Measurements from ENCODE around the gene ITLN1. TPM values are rescaled to one million over a fixed set of nuclear protein-coding genes. Genes with fewer than 3 reads are reported as not detected.

ITLN1 gene
- total RNA-seq, 3 donors from 2014 or later, result 103 to 254 (median 221) TPM

- no peak overlapping the region for H3K4me3 ChIP-seq
- H3K36me3 ChIP-seq (ENCODE audit: low read depth), result no peaks in the 10 kb centered on the region
- no peaks in the 10 kb centered on the region for H3K4me1 ChIP-seq (ENCODE audit: low read depth)
- DNase-seq, result no peak
- H3K9me3 ChIP-seq, result no peaks in the 10 kb centered on the region
- intact Hi-C loops (cut with DNase I, micrococcal nuclease), result no loop called here
- no peak for ATAC-seq
- TF ChIP-seq CTCF (IDR thresholded peaks at IDR 0.05), result no peak
Measured at GRCh38 chr1:160863061-160863773, 21.8 kb downstream of the ITLN1 start.

- DNase-seq (peak; percentile 45 to 60 (median 52)), ATAC-seq (peak; percentile 44)
- Histone ChIP-seq H3K36me3 (ENCODE audit: low read depth) (no peaks in the 10 kb centered on the region), H3K9me3 (no peaks in the 10 kb centered on the region), H3K4me3 (no peak within 1 kb of the TSS), H3K4me1 (ENCODE audit: low read depth) (no peaks in the 10 kb centered on the region)
- no peak for TF ChIP-seq CTCF (IDR thresholded peaks at IDR 0.05)
- intact Hi-C loops (cut with DNase I, micrococcal nuclease), result no loop called here
Measured at GRCh38 chr1:160862203-160863060, 22.5 kb downstream of the ITLN1 start, which contains the start of gene CD244. Gene CD244, minus strand, starts transcription at chr1:160862887. Its CDS starts 210 bp downstream, at chr1:160862677.

- ATAC-seq (no peak), DNase-seq (no peak)
- no peaks in the 10 kb centered on the region for H3K4me1 ChIP-seq (ENCODE audit: low read depth)
- no peak overlapping the region for H3K4me3 ChIP-seq
- H3K9me3 ChIP-seq, result no peaks in the 10 kb centered on the region
- H3K36me3 ChIP-seq (ENCODE audit: low read depth), result no peaks in the 10 kb centered on the region
- no peak for TF ChIP-seq CTCF (IDR thresholded peaks at IDR 0.05)
- intact Hi-C loops (cut with DNase I, micrococcal nuclease), result no loop called here
Measured at GRCh38 chr1:160860840-160861505, 24.0 kb downstream of the ITLN1 start.

GRCh38 chr1:160859166-160859565 lies 25.8 kb downstream of the ITLN1 start:
- no peak overlapping the region for H3K4me3 ChIP-seq
- DNase-seq (no peak), ATAC-seq (no peak)
- no peaks in the 10 kb centered on the region for H3K4me1 ChIP-seq (ENCODE audit: low read depth)
- TF ChIP-seq CTCF (IDR thresholded peaks at IDR 0.05), result no peak
- intact Hi-C loops (cut with DNase I, micrococcal nuclease), result no loop called here
- no peaks in the 10 kb centered on the region for H3K36me3 ChIP-seq (ENCODE audit: low read depth)
- H3K9me3 ChIP-seq, result no peaks in the 10 kb centered on the region

GRCh38 chr1:160858507-160858906 lies 26.5 kb downstream of the ITLN1 start:
- no peaks in the 10 kb centered on the region for H3K36me3 ChIP-seq (ENCODE audit: low read depth)
- no peaks in the 10 kb centered on the region for H3K4me1 ChIP-seq (ENCODE audit: low read depth)
- peak; percentile 59 for ATAC-seq
- DNase-seq, result peak in 1 of 3 donors; percentile 43
- no peak overlapping the region for H3K4me3 ChIP-seq
- no peak for TF ChIP-seq CTCF (IDR thresholded peaks at IDR 0.05)
- intact Hi-C loops (cut with DNase I, micrococcal nuclease), result no loop called here
- H3K9me3 ChIP-seq, result no peaks in the 10 kb centered on the region

Data from mucosa of descending colon (tissue), 3 donors.